Activated CD8-positive, alpha-beta memory T cell treated with anti-CD3 and anti-CD28 coated beads, Interleukin-2, amount 50 U/mL, for 24 hours (primary cell): Measurements from ENCODE around the gene SCLY.
"Not testable (repeated sequence)": the region's sequence is repeated elsewhere in the genome, so short reads cannot be mapped to it uniquely, and the experiment has no call there.

ENCODE experiments used
- DNase-seq: peaks from one replicate; pipeline ENCODE4 v3.0.0-alpha.2; 2020; ENCODE audit errors: extremely low read depth

The SCLY gene

DNA sequence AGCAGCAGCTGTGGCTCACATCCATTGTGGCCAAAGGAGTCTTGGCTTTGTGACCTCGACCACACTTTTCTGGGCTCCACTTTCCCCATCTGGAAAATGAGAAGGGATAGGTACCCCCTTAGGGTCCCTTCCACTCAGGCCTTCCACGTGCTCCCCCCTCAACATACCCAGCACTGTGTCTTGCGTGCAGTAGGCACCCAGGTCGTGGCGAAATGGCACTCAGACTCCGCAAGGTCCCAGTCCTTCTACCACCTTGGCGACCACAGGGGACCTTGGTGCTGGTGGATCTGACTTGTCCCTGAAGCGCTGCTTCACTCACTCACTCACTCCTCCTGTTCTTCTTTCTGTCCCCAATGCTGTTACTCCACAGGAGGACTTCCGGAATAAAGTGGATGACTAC, 19.9 kb upstream of the SCLY start:
- DNase-seq: no peak

DNA sequence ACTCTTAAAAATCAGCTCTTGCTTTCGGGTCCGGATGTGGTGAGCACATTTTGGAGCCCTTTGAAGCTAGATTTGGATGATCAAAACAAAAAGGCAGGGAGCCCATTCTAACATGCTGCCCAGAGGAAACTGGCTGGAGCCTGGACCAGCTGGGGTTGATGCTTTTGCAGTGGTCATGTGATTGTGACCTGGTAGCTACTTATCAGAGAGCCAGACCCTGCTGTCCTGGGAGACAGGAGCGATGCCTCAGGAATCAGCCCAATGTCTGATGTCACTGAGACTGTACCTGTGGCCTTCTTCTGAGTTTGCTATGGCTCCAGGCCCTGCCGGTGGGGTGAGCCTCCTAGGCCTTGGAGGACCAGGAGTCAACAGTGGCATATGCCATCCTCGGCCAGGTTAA, 18.7 kb upstream of the SCLY start:
- no peak for DNase-seq

DNA sequence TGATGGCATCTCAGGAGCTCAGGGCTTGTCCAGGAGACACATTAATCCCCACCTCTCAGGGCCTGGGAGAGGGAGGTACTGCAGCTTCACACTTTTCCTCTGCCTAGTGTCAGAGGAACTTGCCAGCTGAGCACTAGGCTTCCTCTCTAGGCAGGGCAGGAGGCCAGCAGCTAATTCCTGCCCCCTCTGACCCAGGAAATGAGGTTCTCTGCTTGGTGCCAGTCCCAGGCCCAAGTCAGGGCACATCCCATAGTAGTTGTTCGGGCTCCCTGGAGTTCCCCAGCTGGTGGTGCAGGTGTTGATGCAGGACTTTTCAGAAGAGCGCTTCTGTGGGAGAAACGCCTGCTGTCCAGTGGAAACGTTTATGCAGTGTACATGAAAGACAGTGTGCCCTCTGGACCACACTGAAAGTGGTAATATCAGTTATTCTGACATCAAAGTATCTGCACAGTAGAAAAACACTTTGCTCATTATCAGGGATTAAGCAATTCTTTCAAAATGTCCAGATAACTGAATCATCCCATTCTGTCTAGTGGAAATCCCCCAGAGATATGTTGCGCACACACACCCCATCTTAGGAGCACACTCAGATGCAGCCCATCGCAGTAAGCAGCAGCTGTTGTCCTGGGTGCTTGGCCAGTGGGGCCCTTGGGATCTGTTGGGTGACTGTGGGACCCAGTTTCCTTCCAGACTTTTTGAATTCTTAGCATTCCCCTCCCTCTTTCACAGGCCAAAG, 17.8 kb upstream of the SCLY start:
- DNase-seq: no peak

DNA sequence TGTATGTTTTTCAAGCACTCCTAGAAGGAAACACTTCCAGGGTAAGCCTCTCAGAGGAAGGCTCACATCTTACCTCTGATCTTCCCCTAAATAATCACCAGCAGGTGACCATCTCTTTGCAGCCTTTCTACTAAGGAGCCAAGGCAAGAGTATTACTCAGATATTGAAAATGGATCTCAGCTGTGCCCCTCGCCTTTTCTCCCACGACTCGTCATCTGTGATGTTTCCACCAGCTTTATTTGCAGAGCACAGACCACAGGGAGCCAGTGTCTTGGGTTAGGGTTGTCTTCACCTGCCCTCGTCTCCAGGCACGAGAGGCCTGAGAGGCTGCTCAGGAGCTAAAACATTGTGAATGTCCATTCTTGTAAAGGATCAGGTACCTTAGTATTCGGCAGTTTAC, 16.9 kb upstream of the SCLY start:
- no peak for DNase-seq

DNA sequence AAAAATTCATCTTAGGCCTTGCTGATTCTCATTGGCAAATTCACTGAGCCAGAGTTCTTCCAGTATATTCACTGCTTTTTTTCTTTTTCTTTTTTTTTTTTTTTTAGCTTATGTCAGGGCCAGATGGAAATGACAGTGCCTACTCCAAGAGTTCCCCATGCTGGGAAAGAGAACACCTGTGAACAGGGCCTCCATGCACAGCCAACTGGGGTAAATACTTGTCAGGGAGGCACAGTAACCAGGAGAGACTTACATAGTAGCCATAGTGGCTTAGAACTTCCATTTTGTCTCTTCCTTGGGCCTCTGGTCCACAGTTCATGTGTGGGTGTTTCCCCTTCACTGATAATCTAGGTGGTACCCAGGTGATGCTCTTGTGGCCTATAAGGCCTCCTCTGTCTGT, 15.2 kb upstream of the SCLY start:
- no peak for DNase-seq

DNA sequence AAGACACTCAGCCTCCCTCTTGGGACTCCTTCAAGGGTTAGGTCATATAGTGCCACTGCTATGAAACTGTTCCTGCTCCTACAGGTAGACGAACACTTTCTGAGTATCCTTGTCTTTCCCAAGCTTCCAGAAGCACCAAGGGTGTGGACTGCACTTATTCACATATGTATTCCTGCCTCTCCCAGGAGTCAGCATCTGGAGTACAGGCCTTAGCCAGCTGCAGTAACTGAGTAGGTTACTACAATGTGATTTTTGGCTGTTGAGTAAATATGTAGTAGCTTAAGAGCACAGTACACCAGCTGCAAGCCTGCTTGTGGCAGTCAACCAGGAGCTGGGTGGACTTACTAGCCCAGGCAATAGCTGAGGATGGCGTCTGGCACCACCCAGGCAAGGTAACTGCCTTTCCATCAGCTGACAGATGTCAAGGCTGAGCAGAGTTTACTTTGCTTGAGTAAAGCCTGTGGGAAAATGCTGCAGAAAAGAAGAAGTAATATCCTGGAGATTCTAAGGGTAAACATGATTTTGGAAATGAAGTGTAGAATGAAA, 14.0 kb upstream of the SCLY start:
- DNase-seq: no peak

DNA sequence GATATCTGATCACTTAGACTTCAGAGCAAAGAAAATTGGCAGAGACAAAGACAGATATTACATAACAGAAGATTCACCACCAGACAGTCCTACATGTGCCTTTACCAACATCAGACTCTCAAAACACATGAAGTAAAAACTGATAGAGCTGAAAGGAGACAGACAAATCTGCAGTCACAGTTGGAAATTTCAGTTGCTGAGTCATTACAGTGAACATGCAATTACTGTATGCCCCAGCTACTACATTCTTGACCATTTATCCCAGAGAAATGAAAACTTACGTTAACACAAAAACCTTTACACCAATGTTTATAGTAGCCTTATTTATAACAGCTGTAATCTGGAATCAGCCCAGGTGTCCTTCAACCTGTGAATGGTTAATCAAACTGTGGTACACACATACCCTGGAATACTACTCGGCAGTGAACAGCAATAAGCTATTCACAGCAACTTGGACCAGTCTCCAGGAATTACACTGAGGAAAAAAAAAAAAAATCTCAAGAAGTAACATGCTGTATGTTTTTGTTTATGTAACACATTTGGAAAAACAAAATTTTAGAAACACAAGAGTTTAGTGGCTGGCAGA, 7.5 kb upstream of the SCLY start:
- no peak for DNase-seq

DNA sequence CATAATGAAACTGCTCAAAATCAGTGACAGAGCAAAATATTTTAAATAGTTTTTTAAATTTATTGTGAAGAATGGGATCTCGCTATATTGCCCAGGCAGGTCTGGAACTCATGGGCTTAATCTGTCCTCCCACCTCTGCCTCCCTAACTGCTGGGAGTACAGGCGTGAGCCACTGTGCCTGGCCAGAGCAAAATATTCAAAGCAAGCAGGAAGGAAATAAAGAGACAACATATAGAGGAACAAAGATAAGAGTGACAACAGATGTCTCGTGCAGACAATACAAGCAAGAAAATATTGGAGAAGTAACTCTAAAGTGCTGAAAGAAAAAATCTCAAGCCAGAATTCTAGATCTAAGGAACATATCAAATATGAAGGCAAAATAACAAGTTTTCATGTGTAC, 5.0 kb upstream of the SCLY start:
- DNase-seq: no peak

DNA sequence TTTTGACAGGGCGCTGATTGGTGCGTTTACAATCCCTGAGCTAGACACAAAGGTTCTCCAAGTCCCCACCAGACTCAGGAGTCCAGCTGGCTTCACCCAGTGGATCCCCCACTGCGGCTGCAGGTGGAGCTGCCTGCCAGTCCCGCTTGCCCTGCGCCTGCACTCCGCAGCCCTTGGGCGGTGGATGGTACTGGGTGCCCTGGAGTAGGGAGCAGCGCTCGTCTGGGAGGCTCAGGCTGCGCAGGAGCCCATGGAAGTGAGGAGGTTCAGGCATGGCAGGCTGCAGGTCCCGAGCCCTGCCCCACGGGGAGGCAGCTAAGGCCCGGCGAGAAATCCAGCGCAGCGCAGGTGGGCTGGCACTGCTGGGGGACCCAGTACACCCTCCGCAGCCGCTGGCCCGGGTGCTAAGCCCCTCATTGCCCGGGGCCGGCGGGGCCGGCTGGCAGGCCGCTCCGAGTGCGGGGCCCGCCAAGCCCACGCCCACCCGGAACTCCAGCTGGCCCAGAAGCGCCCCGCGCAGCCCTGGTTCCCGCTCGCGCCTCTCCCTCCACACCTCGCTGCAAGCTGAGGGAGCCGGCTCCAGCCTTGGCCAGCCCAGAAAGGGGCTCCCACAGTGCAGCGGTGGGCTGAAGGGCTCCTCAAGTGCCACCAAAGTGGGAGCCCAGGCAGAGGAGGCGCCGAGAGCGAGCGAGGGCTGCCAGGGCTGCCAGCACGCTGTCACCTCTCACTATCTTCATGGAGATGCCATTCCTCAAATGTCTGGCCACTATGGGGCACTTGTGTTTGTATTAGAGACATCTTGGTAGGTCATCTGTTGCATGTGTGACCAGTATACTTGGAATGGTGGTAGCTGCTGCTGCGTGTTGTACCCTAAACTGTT, 2.9 kb upstream of the SCLY start:
- not testable (repeated sequence) for DNase-seq

DNA sequence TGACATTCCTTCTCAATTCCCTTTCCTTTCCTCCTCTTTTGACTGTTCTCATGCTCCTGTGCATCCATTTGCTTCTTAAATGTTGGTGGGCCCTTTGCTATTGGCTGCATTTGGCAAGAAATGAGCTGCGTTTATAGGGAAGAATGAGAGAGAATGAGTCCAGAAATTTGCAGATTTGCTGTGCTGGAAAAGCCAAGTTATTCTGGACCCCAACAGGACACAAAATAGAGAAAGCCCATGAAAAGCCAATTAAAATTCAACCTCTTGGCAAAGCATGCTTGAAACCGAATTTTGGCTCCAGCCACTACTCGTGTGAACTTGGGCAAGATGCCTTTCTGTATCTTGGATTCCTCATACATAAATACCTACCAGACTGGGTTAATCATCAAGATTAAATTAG, 1.3 kb upstream of the SCLY start:
- no peak for DNase-seq

DNA sequence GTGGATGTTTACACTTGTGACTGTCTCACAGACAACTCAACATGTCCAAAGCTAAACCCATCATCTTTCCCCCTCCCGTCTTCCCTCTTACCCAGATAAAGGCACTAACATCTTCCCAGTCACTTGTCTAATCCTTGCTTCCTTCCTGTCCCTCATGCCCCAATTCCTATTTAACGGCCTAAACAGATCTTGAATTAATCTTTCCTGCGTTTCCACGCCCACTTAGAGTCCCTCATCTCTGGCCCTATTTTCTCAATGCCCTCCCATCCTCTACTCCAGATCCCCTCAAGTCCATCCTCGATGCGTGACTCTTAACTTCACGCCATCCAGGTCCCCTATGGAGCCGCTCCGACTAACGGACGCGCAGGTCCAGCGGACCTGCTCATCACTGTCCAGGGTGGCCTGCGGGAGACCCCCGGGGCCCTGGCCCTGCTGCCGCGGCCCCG, 682 bp upstream of the SCLY start:
- no peak for DNase-seq

DNA sequence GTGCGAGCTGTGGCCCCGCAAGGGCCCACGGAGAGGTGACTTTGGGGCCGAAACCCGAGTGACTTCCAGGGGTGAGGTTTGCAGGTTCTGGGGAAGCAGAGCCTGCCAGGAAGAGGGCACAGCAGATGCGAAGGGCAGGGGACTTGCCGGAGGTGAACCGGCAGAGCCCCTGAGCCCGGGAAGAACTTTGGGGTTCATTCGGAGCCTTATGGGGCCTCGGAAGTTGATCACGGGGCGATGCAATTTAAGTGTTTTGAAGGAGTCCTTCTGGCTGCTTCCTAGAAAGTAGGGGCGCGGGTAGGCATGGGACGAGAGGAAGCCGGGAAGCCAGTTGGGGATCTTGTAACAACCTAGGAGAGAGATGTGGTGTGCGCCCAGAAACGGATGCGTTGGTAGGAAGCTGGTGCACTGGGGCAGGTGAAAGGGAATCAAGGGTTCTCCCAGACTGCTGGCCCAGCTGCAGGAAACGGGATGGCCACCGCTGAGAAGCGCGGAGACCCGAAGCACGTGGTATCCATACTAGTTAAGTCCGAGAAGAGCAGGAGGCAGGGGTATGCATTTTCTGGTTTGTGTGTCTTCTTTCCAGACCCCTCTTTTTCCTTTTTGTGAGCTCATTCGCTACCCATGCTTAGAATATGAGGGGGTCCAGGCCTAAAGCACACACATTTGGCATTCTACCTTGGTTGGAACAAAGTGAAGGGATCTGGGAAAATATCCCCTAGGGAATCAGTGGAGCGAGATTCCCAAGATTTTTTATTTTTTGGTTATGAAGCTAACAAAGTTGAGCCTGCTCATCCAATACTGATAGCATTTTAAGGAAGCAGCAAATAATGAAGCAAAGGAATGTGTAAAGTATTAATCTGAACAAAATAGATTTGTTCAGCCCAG, 758 bp downstream of the SCLY start:
- DNase-seq: no peak

DNA sequence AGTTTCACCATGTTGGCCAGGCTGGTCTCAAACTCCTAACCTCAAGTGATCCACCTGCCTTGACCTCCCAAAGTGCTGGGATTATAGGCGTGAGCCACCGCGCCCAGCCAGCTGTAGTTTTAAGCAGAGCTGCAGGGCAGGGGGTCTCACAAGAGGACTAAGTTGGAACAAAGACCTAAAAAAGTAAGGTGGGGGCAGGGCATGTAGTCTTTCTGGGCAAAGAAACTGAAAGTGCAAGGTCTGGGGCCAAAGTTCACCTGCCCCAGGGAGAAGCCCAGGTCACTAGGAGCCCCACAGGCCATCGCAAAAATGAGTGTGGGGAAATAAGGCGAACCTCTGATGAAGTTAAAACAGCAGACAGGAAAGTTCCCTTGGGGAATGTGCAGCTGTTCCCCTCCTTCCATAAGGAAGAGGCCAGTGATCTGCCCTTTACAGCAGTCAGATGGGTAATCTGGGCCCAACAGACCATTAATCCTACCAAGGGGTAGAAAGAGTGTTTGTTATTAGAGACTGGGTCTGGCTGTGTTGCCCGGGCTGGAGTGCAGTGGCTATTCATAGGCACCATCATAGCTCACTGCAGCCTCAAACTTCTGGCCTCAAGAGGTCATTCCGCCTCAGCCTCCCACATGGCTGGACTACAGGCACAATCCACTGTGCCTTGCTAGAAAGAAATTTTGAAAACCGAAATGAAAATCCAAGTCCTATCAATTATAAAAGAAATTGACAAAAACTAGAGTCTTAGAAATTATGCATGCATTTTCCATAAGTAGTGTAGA, 2.8 kb downstream of the SCLY start:
- DNase-seq: no peak

DNA sequence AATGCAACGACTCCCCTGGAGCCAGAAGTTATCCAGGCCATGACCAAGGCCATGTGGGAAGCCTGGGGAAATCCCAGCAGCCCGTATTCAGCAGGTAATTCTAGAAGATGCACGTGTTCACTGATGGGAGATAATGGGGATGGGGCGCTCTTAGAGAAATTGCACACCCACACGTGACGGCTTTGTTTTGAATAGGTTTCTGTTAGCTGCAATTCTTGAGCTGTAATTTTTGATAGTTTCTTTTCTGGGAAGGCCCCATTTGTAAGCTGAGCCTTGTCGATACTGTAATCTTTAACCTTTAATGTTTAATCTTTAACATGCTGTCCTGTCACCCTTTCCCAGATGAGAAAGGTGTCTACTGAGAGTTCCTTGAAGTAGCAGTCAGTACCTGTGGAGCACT, 3.6 kb downstream of the SCLY start:
- DNase-seq: no peak

DNA sequence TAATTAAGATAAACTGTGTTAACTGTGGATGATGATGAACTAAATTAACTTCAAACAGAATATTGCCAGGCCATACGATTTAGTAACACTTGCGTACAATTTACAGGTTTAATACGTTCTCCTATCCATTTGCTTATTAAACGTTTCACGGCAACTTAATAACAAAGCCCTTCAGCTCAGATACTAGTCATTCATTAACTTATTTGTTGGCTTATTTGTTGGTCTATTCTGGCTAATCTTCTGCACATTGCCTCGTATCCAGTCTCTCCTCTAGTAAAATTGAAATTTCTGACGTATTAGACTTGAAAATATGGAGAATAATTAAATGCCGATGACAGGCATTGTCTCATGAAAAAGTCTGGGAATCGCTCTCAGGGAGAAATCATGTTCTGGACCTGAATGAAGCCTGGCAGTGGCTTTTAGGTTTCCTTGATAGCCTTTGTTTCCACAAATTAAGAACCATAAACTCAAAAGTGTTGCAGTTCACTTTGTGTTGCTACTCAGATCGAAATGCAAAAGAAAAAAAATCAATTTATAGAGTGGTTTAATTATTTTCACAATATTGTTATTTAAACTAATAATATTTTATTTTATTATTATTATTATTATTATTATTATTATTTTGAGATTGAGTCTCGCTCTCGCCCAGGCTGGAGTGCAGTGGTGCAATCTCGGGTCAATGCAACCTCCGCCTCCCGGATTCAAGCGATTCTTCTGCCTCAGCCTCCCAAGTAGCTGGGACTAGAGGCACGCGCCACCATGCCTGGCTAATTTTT, 4.5 kb downstream of the SCLY start:
- DNase-seq: no peak

DNA sequence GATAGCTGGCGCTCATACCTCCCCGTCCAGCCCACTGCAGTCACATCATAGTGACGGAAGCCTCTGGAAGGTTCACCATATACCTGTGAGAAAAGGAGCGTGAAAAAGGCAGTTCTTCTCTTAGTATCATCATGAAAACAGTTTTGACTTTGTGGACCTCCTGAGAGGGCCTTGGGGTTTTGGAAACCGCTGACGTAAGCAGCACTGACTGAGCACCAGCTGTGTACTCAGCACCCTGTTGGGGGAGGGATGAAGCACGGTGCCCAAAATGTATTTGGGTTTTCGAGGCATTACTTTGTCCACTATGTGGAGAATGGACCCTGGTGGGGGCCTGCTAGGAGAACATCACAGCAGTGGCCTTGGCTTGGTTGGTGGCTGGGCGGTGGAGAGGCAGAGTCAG, 5.4 kb downstream of the SCLY start:
- DNase-seq: no peak

DNA sequence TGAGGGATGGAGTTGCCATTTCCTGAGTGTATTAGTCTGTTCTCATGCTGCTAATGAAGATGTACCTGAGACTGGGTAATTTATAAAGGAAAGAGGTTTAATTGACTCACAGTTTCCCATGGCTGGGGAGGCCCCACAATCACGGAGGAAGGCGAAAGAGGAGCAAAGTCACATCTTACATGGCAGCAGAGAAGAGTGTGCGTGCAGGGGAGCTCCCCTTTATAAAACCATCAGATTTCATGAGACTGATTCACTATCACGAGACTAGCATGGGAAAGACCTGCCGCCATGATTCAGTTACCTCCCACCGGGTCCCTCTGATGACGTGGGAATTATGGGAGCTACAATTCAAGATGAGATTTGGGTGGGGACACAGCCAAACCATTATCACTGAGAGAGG, 5.9 kb downstream of the SCLY start:
- not testable (repeated sequence) for DNase-seq

DNA sequence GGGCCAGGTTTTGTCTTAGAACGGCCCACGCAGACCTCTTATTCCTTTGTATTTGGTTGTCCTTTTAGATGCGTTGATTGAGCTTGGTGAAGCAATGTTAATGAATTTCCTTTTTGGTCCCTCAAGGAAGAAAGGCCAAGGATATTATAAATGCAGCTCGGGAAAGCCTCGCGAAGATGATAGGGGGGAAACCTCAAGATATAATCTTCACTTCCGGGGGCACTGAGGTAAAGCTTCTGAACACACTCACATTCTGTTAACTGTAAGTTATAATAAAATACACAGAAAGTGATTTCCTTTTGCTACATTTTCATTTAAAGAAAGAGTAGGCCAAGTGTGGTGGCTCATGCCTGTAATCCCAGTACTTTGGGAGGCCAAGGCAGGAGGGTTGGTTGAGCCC, 7.1 kb downstream of the SCLY start:
- no peak for DNase-seq

DNA sequence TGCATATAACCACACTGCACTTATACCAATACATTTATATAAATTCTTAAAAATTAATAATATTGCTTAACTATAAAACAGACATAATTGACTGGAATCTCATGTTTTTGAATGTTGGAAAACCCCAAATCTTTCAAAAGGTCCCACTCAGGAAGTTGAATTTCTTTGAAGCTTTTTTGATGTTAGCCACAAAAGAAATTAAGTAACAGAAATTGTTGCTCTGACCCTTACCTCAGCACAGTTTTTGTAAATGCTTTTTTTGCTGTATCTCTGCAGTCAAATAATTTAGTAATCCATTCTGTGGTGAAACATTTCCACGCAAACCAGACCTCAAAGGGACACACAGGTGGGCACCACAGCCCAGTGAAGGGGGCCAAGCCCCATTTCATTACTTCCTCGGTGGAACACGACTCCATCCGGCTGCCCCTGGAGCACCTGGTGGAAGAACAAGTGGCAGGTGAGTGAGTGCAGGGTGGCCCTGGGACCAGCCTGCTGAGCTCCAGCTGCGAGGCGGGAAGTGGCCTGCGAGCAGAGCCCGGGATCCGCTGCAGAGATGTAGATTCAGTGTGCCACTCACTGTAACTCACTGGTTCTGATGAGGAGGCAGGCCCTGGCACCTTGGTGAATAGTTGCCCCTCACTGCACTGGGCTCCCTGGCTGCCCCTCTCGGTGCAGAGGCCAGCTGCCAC, 8.4 kb downstream of the SCLY start:
- DNase-seq: no peak
